Heart right ventricle (tissue), 16 donors: ENCODE measurements around the gene RAB11FIP2. TPM values are rescaled to one million over a fixed set of nuclear protein-coding genes. Genes with fewer than 3 reads are reported as not detected.

Experiments used
- ATAC-seq, 8 donors: fragments of 200-7000 bp; cut with Tn5 transposase; one replicate each; pipeline ENCODE4 v1.9.1; 2020; ENCODE audit warnings: mild to moderate bottlenecking in 8 of 8, moderate library complexity in 8 of 8, moderate number of reproducible peaks in 1 of 8
- DNase-seq, 2 donors: peaks; one replicate each; pipeline ENCODE4 v3.0.0-alpha.2; 2020
- H3K27ac ChIP-seq, 10 donors: fragments of 200-600 bp; sonication (generic) in 2 of 10; one replicate each; pipeline versions ENCODE4 v1.5.0 to v1.8.0; 2020 to 2022; ENCODE audit warnings: mild to moderate bottlenecking in 3 of 10
- H3K27me3 ChIP-seq, 7 donors: fragments of 200-600 bp; one replicate each; pipeline ENCODE4 v1.8.0; 2021 to 2022; ENCODE audit warnings: mild to moderate bottlenecking in 2 of 7
- H3K36me3 ChIP-seq, 9 donors: fragments of 200-600 bp; sonication (generic) in 1 of 9; one replicate each; pipeline versions ENCODE4 v1.5.0 to v1.8.0; 2020 to 2022; ENCODE audit warnings: mild to moderate bottlenecking in 2 of 9
- H3K4me1 ChIP-seq, 9 donors: fragments of 200-600 bp; sonication (generic) in 1 of 9; one replicate each; pipeline versions ENCODE4 v1.5.0 to v1.8.0; 2020 to 2022; ENCODE audit warnings: mild to moderate bottlenecking in 4 of 9
- H3K4me3 ChIP-seq, 10 donors: fragments of 200-600 bp; sonication (generic) in 2 of 10; one replicate each; pipeline versions ENCODE4 v1.5.0 to v1.8.0; 2020 to 2022; ENCODE audit warnings: mild to moderate bottlenecking in 7 of 10, moderate library complexity in 2 of 10
- H3K9me3 ChIP-seq, 11 donors: fragments of 200-600 bp in 10 of 11; sonication (generic) in 2 of 11; one replicate each; pipeline versions ENCODE4 v1.5.0 to v1.8.0; 2013 to 2022; ENCODE audit warnings: mild to moderate bottlenecking in 2 of 11, control low read depth in 1 of 11, moderate library complexity in 1 of 11
- WGBS, 2 donors: extraction: QIAGEN DNeasy Blood & Tissue Kit; methylation state at CpG; one replicate each; pipeline ENCODE4 v1.1.7; 2013; ENCODE audit warnings: inconsistent platforms in 1 of 2; 5-methylcytosine and 5-hydroxymethylcytosine counted together
- intact Hi-C, 10 donors: fragments of 100-400 bp; cut with DNase I; formaldehyde crosslinking; loops; one replicate each; pipeline versions ENCODE4 v1.11.1 to v1.14.2; 2022
- polyA plus RNA-seq, 2 donors: library from polyadenylated mRNA; stranded (reverse); fragments of 200-250 nt; gene quantifications; one replicate each; pipeline ENCODE4 v1.2.3, GENCODE V29; 2013
- total RNA-seq, 10 donors: library from RNA; stranded (reverse); fragmentation: NEBNext Ultra II Directional in 3 of 10; extraction: Animal tissue kit (Norgen Biotek cat#: 25700) in 3 of 10; gene quantifications; one replicate each; pipeline versions ENCODE4 v1.2.1 to v1.2.4, GENCODE V29; 2021 to 2023
- TF ChIP-seq, protein P1 (sequence below), 9 donors: fragments of 200-600 bp; sonication (generic) in 2 of 9; IDR thresholded peaks; one replicate each; pipeline versions ENCODE4 v1.5.0 to v1.8.0; 2021 to 2022; ENCODE audit warnings: antibody characterized with exemption in 9 of 9, mild to moderate bottlenecking in 5 of 9, moderate library complexity in 1 of 9
- donor health status: Arrhythmogenic right ventricular cardiomyopathy.
- donor health status: ischemic (EF 13 %, LVEDD 7.1; RV severe dilation, severe dysfunction).
- donor health status: healthy with polysubstance abuse.
- donor health status: DM: no; HTN: yes; CAD: no.
- donor health status: DM: no; HTN: no; CAD: no.
- donor health status: ischemic (EF 25% LVEDD 6.9; RV normal size, moderate dysfunction).
- donor health status: ischemic (EF 25% LVEDD 5.7; RV mildly dilated, moderate dysfunction).
- donor health status: healthy.
- donor health status: DM: yes; HTN: yes; CAD: no.
- donor health status: Ischemic cardiomyopathy.
- donor health status: ischemic (EF 35%, LVEDD 5.7; RV mildly dilated, moderate dysfunction).
- donor health status: nonischemic (EF 11% LVEDD 7.7; RV severe dilation, severe dysfunction).
- donor health status: DM: yes; HTN: yes; CAD: no.
- donor health status: PGD.
- donor health status: ischemic (EF 29% LVEDD 5.4; RV normal size, mild dysfunction).
- donor health status: nonischemic (EF 23%, LVEDD 6.1; RV moderate dilation, normal function).

Gene RAB11FIP2
- total and polyA plus RNA-seq, 12 donors = 2.6 to 17.2 (median 13.6) TPM

DNA sequence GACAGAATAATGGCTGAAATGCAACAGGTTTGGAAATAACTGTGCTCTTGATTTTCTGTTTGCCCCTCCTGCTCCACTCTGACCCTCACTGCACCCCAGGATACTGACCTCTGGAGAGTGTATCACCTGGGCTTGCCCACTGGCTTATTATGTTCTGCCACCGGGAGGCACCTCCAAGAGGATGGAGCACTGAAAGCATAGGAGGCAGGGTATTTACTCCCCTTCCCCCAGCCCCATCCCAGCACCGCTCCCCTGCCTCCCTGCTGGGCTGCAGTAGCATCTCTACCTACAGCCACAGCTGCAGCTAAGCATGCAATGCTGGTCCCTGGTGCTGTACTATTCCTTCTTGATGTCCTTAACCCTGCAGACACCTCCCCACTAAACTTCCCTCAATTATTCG, 26.4 kb downstream of the RAB11FIP2 start:
- Histone ChIP-seq H3K4me1 (no peaks in the 10 kb centered on the region), H3K27ac (no peak overlapping the region), H3K27me3 (no peaks in the 10 kb centered on the region), H3K4me3 (no peak overlapping the region), H3K36me3 (peaks cover 0 to 40% (median 4%) of the 10 kb centered on the region in 9 donors), H3K9me3 (no peaks in the 10 kb centered on the region)
- TF ChIP-seq, protein P1, sequence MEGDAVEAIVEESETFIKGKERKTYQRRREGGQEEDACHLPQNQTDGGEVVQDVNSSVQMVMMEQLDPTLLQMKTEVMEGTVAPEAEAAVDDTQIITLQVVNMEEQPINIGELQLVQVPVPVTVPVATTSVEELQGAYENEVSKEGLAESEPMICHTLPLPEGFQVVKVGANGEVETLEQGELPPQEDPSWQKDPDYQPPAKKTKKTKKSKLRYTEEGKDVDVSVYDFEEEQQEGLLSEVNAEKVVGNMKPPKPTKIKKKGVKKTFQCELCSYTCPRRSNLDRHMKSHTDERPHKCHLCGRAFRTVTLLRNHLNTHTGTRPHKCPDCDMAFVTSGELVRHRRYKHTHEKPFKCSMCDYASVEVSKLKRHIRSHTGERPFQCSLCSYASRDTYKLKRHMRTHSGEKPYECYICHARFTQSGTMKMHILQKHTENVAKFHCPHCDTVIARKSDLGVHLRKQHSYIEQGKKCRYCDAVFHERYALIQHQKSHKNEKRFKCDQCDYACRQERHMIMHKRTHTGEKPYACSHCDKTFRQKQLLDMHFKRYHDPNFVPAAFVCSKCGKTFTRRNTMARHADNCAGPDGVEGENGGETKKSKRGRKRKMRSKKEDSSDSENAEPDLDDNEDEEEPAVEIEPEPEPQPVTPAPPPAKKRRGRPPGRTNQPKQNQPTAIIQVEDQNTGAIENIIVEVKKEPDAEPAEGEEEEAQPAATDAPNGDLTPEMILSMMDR (IDR thresholded peaks at IDR 0.05) = no peak
- ATAC-seq = no peak
- intact Hi-C loops = no loop called here
- 81% methylated on average over 3 of the region's 3 CpGs for WGBS, 2 donors
- DNase-seq = no peak

DNA sequence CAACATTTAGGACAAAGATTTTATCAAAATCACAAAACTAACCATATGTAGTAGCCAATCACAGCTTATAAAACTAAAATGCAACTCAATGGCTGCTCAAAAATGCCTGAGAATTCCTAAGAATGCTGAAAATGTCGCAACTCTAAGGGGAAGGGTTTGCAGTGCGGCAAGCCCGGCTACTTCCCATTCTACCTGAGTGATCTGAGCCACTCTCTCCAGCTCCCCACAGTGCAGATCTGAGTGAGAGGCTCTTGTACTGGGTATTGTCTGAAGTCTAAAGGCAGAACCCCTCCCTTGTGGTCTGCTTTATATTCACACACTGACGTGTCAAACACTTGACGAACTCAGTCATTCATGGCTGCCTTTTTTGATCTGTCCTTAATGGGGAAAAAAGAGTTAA, 28.9 kb downstream of the RAB11FIP2 start:
- Histone ChIP-seq H3K36me3 (peaks cover 0 to 52% (median 4%) of the 10 kb centered on the region in 9 donors), H3K27ac (no peak overlapping the region), H3K4me3 (no peak overlapping the region), H3K4me1 (no peaks in the 10 kb centered on the region), H3K27me3 (no peaks in the 10 kb centered on the region), H3K9me3 (no peaks in the 10 kb centered on the region)
- 88 to 93% methylated on average over 5 of the region's 5 CpGs for WGBS, 2 donors
- TF ChIP-seq, protein P1 (IDR thresholded peaks at IDR 0.05) = no peak
- intact Hi-C loops = no loop called here
- ATAC-seq (no peak), DNase-seq (no peak)

DNA sequence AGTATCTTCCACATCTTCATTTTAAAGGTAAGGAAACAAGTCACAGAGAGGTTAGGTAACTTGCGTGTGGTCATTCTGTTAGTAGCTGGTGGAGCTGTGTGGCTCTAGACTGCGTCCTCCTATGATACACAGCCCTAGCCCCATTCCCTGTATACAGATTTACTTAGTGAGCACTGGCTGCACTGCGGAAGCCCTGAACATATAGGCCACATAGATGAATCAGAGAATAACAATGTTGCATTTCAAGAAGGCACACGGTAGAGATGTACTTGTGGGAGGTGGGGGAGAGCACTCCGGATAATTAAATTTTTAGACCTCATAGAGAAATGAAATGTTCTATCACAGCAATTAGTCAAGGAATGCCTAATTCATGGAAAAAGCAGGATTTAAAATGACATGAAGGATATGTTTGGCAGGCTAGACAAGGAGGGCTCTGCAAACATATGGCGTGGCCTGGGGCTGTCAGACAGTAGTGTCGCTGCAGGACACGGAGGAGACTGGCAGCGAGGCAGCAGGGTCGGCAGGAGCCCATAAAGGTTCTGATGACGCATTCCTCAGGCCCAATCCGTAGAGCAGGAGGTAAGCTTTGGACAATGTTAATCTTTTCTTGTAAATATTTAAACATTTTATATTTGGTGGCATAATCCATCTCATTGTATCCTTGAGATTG, 29.5 kb downstream of the RAB11FIP2 start:
- peaks cover 0 to 55% (median 4%) of the 10 kb centered on the region in 9 donors for H3K36me3 ChIP-seq
- DNase-seq = no peak
- TF ChIP-seq, protein P1 (IDR thresholded peaks at IDR 0.05) = no peak
- 96% methylated on average over 12 of the region's 12 CpGs for WGBS, 2 donors
- H3K4me3 ChIP-seq = no peak overlapping the region
- intact Hi-C loops = no loop called here
- H3K27ac ChIP-seq = no peak overlapping the region
- H3K27me3 ChIP-seq = no peaks in the 10 kb centered on the region
- no peaks in the 10 kb centered on the region for H3K4me1 ChIP-seq
- ATAC-seq = no peak
- no peaks in the 10 kb centered on the region for H3K9me3 ChIP-seq

DNA sequence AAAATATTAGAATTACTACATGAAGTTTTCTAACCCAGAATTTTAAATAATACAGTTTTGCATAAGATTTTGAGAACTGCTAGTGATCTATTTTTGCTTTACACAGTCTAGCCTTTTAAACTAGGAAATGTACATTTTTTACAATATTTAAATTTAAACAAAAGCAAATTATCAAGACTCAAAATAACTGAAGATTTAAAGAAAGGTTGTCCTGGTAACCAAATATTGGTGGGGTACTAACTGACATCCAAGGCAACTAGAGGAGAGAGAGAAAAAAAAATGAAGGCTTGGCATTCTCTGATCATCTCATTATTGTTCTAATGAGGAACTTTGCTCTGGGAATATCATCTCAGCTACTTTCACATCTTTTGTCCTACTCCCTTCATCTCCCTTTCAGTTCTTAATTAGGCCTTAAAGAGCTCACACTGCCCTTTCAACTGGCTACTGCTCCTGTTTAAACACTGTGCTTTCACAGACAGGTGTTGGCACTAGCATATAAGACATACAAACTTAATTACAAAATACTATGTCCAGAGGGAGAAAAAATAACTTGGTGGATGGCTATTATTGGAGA, 33.7 kb downstream of the RAB11FIP2 start:
- Histone ChIP-seq H3K9me3 (no peaks in the 10 kb centered on the region), H3K36me3 (peaks cover 0 to 61% (median 4%) of the 10 kb centered on the region in 9 donors), H3K27me3 (no peaks in the 10 kb centered on the region), H3K27ac (no peak overlapping the region), H3K4me3 (no peak overlapping the region), H3K4me1 (no peaks in the 10 kb centered on the region)
- DNase-seq (no peak), ATAC-seq (no peak)
- TF ChIP-seq, protein P1 (IDR thresholded peaks at IDR 0.05) = no peak
- intact Hi-C loops = no loop called here
